C4-2B (cell line): ENCODE measurements around the gene KLHL3.

Source experiments
- H3K27ac ChIP-seq: fragments of 450-650 bp; 2 replicates; pipeline ENCODE4 v1.5.1; 2017
- ZFX ChIP-seq: fragments of 450-650 bp; IDR thresholded peaks from 2 replicates; pipeline ENCODE4 v1.6.1; 2017
- TF ChIP-seq, protein P1 (sequence below): fragments of 450-650 bp; conservative IDR thresholded peaks from 2 replicates; pipeline ENCODE4 v1.5.1; 2017; ENCODE audit warnings: mild to moderate bottlenecking

KLHL3 gene

DNA sequence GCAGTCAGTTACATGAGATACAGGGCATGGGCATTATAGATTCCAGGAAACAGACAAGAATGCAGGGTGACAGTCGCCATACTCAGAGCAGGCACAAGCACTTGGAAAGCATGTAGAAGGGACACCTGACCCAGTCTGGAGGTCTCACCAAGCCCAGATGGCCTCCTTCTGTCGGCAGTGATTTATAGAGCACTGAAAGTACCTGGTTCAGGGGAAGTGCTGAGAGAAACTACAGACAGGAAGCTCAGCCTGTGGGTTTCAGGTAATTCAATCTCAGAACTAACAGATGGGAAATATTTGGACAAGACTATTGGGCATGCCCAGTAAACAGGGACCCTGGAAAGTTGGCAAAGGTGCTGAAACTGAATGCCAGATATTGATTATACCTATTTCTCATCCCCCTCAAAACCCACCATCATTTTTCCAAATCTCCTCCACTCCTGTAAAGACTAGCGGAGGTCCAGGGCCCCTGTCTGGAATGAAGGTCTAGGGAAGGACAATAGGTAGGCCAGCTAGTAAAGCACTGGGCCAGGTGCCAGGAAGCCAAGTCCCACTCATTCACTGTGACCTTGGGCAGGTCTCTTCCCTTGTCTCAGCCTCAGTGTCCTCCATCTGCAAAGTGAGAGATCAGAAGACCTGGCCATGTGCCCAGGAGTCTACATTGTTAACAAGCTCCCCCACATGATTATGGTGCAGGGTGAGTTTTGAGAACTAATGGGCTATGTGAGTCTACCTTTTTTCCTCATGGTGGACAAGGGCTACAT is 26.9 kb downstream of the KLHL3 start:
- H3K27ac ChIP-seq = no peak overlapping the region

DNA sequence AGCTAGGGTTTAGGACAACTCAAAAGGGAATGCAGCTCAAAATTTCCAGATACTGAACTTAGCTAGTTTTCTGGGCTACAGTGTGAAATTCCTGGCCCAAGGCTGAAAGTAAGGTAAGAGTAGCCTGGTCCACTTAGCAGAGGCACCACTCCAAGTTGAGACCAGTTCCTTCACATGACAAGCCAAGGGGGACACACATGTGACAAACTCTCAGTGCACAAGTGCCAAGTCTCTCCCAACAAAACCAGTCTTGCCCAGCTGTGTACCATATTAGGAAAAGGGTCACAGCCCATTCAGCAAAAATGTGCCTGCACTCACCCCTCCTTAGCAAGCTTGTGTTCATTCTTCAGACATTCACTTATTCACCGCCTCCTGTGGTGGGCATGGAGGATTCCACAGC is 27.8 kb downstream of the KLHL3 start:
- TF ChIP-seq ZFX = no peak
- TF ChIP-seq, protein P1, sequence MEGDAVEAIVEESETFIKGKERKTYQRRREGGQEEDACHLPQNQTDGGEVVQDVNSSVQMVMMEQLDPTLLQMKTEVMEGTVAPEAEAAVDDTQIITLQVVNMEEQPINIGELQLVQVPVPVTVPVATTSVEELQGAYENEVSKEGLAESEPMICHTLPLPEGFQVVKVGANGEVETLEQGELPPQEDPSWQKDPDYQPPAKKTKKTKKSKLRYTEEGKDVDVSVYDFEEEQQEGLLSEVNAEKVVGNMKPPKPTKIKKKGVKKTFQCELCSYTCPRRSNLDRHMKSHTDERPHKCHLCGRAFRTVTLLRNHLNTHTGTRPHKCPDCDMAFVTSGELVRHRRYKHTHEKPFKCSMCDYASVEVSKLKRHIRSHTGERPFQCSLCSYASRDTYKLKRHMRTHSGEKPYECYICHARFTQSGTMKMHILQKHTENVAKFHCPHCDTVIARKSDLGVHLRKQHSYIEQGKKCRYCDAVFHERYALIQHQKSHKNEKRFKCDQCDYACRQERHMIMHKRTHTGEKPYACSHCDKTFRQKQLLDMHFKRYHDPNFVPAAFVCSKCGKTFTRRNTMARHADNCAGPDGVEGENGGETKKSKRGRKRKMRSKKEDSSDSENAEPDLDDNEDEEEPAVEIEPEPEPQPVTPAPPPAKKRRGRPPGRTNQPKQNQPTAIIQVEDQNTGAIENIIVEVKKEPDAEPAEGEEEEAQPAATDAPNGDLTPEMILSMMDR = no peak
- no peak overlapping the region for H3K27ac ChIP-seq

More for the DNA sequence above, 26.9 kb downstream of the KLHL3 start:
- no peak for TF ChIP-seq ZFX
- TF ChIP-seq, protein P1 = no peak

DNA sequence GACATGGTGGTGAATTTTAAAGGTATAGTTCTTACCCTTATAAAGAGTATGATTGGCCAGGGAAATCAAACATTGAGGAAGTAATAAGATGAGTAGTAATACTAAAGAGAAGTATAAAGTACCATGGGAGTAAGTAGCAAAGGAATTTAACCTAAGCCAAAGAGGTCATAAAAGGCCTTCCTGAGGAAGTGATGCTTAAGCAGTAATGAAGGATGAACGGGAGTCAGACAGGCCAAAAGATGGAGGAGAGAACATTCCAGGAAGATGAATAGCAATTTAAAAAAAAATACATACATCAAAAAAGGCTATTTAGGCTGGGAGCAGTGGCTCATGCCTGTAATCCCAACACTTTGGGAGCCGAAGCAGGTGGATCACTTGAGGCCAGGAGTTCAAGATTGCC is 29.0 kb downstream of the KLHL3 start:
- TF ChIP-seq, protein P1 = no peak
- no peak for TF ChIP-seq ZFX
- H3K27ac ChIP-seq = no peak overlapping the region

DNA sequence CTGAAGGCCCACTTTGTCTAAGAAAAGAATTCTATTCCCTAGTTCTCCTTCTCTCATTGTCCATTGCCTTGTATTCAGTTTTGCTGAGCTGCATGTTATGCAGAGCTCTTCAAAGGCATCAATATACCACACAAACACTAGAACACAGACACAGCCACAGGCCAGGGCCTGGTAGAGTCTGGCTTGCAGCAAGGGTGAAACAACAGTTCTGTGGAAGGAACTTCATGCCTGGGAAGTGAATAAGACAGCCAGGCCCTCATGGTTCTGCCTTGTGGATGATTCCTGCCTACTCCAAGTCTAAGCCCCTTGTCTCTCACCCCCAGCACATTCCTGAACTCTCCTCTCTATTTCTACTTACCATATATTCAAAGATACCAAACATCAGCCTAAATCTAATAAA is 30.8 kb downstream of the KLHL3 start:
- H3K27ac ChIP-seq = no peak overlapping the region
- TF ChIP-seq, protein P1 = no peak
- TF ChIP-seq ZFX = no peak

DNA sequence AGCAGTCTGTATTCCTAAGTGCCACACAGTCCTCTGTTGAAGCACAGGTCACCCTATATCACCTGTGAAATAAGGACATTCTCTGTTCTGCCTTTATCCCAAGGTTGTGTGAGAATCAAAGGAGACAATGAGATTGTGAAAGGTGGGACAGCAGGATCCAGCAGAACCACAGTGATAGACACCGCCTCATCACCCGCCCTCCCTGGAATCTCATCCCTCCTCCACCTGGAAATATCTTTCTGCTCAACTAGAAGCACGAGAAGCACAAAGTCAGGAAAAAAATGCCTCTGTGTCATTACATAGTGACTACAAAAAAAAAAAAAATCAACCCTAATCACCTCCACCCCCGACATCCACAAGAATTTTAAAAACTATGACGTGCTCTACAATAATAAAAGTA is 32.3 kb downstream of the KLHL3 start:
- H3K27ac ChIP-seq = no peak overlapping the region
- TF ChIP-seq, protein P1 = no peak
- no peak for TF ChIP-seq ZFX

DNA sequence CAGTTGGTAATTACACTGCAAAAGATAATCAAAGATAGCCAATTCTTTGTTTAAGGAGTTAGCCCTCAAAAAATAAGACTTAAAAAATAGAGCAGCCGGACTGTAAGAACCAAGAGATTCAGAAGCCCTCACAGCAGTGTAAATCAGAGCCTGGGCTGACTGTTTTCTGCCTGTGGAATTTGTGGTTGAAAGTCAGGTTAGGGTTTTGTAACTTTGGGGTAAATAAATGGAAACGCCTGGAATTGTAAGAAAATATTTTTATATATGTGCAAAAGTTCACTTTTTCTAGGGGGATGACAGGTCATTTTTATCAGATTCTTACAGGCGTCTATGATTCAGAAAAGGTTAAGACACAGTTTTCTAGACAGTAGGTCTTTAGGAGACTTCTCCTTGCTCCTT is 35.6 kb downstream of the KLHL3 start:
- no peak for TF ChIP-seq ZFX
- TF ChIP-seq, protein P1 = no peak
- no peak overlapping the region for H3K27ac ChIP-seq

DNA sequence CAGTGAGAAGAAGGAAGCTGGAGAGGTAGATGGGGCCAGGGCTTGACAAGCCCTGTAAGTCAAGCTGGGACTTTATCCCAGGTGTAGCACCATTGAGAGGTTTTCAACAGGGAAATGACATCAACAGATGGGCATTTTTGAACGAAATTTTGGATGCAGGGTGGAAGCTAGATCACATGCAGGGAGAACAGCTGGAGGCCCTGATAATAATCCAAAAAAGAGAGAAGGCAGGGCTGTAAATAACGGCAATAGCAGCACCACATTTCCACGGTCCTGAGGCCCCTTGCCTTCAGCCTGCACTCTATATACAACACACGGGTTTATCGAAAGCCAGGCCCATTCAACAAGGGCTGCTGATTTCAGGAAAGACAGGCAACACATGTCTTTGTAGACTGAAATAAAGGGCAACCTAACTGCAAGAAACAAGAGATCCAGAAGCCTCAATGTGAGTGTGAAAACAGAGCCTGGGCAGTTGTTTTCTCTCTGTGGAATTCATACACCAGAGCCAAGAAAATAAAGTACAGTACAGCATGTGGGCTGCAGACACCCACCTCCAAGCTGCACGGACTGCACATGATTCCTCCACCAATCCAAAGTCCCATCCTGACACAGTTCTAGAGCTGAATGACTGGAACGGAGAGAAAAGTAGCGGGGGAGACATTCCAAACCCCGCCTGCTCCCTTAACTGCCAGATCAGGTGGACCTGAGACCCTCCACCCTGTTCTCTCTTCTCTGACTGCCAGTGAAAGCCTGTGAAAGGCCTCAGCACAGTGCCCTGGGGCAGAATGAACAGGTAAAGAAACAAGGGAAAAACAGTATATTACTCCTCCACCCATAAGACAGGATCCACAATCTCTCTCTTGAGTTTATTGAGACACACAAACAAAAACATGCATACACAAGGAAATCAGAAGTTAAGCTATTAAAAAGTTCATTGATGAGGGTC is 36.3 kb downstream of the KLHL3 start:
- no peak overlapping the region for H3K27ac ChIP-seq
- TF ChIP-seq ZFX = no peak
- TF ChIP-seq, protein P1 = no peak
